CD4-positive, alpha-beta T cell treated with Interleukin-17A for 4 hours (primary cell): ENCODE results near the gene APOL3.
"Not testable (repeated sequence)": the region's sequence is repeated elsewhere in the genome, so short reads cannot be mapped to it uniquely, and the experiment has no call there.

Source experiments
- DNase-seq: peaks from one replicate; pipeline ENCODE4 v3.0.0-alpha.2; 2020; ENCODE audit warnings: mixed read lengths

The APOL3 gene

DNA sequence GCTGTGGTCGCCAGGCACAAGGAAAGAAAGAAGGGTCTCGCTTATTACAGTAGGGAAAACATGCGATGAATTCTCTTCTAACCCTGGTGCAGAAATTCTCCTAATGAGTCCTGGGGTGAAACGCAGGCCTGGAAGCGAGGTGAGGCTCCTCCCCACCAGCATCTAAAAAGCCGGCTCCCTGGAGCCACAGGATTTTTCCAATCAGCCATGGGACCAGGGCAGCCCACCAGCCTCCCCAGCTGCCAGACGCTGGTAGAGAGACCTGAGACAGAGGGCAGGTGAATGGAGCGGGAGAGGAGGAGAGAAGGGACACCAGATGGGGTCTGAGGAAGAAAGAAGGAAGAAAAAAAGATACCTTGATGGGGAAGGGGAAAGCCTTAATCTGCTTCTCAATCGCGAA is 28.6 kb downstream of the APOL3 start:
- DNase-seq, result no peak

DNA sequence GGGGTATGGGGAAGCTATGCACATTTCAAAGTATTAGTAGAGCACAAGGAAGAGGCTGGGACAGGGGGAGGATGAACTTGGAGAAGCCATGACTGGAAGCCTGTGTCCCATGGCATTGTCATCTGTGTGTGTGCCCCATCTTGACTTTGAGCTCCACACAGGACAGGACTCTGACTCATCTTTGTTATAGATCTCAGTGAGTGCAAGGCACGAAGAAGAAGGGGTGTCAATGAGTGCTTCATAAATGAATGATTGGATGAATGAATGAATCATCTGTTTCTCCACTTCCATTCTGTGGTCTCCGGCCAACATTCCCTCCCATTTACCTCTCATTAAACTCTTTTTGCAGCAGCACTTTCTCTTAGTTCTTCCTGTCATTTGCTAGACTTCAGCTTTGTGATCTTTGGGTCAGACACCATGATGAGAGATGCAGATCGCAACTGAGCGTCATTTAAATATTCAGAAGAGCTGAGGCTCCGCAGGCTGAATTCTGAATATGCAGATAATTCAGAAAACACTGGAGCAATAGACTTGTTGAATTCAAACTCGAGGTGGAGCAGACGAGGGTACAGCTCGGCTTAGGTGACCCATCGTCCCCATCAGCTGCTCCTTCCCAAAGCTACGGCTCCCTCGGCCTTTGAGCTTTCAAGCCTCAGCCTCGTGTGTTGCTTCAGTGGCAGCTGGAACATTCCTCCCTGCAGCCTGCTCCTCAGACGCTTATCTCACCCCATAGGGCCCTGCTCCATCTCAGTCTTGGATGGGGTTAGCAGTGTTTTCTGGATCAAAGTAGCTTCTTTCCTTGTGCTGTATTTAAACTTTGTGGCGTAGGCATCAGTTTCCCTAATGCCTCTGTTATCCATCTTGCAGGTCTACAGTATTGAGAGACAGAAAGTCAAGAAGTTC is 30.8 kb downstream of the APOL3 start:
- DNase-seq, result no peak

DNA sequence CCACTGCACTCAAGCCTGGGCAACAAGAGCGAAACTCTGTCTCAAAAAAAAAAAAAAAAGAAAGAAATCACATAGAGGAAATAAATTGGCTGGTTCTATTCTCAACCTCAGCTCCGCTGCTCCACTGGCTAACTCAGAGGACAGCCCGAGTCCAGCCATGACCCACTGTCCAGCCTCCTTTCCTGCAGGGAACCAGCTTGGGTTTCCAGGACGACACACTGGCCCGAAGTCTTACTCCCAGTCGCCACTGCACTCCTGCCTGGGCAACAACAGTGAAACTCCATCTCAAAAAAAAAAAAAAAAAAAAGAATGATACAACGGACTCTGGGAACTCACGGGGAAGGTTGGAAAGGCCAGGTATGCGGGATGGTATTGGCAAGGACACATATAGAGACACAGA is 31.5 kb downstream of the APOL3 start:
- no peak for DNase-seq

DNA sequence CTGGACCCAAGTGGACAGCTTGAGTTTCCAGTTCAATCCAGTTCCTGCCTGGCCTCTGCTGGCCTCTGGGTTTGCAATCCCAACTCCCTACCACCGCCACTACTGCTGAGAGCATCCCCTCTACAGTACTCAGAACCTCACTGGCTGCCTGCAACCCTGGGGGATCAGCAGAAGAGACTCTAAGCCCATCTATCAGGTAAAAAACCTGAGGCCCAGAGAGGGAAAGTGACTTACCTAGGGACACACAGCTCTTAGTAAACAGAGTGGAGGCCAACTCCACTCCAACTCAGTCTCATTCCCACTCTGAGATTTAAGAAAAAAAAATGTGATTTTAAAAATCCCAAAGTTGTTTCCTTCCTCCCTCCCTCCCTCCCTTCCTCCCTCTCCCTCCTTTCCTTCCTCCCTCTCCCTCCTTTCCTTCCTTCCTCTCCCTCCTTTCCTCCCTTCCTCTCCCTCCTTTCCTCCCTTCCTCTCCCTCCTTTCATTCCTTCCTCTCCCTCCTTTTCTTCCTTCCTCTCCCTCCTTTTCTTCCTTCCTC is 34.5 kb downstream of the APOL3 start:
- DNase-seq, result no peak

DNA sequence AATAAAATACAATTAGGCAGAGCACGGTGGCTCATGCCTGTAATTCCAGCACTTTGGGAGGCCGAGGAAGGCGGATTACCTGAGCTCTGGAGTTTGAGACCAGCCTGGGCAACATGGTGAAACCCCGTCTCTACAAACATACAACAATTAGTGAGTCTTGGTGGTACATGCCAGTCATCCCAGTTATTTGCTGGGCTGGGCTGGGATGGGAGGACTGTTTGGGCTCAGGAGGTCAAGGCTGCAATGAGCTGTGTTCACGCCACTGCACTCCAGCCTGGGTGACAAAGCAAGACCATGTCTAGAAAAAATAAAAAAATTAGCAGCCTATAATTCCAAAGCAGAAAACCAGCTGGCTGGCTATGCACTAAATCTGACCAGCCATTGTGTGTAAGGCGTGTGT is 35.1 kb downstream of the APOL3 start:
- DNase-seq, result no peak

DNA sequence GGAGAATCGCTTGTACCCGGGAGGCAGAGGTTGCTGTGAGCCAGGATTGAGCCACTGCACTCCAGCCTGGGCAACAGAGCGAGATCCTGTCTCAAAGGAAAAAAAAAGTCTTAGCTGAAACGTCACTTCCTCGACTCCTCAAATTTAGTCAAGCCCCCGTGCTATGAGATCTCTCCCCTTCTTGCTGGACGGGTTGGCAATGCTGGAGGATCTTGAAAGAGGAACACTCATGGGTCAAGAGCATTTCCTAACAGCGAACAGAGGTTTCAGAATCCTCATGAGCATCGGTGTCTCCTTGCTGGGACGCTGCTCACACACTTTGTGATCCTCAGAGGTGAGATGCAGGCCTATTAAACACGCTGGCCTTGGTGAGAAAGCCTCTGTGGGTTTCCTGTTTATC is 35.9 kb downstream of the APOL3 start:
- no peak for DNase-seq

DNA sequence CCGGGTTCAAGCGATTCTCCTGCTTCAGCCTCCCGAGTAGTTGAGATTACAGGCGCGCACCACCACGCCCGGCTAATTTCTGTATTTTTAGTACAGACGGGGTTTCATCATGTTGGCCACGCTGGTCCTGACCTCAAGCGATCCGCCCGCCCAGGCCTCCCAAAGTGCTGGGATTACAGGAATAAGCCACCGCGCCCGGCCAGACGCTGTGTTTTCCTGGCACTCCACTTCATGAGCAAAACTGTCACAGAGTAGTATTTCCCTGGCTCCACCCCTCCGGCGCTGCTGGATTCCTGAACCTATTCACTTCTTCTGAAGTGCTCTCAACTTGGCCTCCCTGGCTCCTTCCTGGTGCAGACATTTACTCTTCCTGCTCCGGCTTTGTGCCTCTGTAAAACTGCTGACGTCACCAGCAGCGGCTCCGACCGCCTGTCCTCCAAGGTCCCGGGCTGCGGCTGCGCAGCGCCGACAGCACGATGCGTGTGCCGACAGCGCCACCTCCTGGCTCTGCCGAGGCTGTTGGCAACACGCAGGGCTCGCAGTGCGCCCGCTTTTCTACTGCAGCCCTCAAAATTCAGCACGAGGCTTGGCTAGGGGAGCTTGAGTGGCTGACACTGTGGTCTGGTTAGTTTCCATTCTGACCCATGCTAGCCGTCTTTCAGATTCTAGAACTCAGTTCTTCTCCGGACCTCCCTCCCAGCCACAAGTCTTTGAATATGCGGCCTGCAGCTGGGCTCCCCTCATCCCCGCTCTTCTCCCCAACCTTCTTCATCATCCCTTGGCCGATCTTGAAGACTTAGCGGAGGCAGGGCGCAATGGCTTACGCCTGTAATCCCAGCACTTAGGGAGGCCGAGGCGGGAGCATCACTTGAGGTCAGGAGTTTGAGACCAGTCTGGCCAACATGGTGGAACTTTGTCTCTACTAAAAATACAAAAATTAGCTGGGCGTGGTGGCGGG is 36.6 kb downstream of the APOL3 start:
- peak; percentile 97 for DNase-seq

DNA sequence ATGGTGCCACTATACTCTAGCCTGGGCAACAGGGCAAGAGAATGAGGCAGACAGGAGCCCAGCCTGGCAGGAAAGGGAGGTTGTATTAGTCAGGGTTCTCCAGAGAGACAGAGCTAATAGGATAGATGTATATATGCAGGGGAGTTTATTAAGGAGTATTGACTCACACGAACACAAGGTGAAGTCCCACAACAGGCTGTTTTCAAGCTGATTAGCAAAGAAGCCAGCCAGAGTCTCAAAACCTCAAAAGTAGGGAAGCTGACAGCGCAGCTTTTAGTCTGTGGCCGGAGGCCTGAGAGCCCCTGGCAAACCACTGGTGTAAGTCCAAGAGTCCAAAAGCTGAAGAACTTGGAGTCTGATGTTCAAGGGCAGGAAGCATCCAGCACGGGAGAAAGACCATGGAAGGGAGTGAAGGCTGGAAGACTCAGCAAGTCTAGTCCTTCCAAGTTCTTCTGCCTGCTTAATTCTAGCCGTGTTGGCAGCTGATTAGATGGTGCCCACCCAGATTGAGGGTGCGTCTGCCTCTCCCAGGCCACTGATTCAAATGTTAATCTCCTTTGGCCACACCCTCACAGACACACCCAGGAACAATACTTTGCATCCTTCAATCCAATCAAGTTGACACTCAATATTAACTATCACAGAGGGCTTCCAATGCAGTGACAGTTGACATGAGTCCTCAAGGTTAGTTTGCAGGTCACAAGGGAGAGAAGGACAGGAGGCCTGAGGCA is 39.8 kb downstream of the APOL3 start:
- DNase-seq, result not testable (repeated sequence)

DNA sequence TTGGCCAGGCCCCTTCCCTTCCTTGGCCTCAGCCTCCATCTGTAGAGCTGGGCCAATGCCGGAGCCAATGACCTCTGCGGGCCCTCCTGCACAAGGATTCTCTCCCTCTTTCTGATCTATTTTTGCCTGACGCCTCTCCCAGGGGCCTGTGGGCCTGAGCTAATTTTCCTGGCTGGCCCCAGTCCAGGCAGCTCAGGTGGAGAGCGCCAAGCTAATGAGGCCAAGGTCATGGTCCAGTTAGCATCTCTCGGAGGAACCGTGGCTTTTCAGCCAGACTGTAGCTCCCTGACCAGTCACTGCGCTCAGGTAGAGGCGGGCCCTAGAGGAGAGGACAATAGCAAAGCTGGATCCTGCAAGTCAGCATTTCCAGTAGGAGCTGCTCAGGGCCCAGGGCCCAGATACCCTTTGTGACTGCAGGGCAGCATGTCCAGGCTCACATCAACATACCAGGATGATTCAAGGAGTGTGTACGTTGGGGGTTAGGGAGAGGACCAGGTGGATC is 43.5 kb downstream of the APOL3 start:
- DNase-seq, result no peak

DNA sequence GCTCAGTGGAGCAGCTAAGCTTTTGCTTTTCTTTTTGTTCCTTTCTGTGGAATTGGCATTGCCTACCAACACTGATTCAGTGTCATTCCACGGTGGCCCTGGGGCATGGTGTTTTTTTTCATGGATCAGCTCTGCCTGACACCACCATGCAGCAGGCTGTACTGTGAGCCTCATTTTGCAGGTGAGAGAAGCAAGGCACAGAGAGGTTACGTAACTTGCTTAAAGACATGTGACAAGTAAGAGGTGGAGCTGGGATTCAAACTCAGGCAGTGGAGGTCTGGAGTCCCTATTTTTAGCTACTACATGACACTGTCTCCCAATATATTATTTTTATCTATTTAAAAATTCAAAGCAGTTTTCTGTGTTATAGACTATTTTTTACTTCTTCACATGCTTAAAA is 44.4 kb downstream of the APOL3 start:
- no peak for DNase-seq

DNA sequence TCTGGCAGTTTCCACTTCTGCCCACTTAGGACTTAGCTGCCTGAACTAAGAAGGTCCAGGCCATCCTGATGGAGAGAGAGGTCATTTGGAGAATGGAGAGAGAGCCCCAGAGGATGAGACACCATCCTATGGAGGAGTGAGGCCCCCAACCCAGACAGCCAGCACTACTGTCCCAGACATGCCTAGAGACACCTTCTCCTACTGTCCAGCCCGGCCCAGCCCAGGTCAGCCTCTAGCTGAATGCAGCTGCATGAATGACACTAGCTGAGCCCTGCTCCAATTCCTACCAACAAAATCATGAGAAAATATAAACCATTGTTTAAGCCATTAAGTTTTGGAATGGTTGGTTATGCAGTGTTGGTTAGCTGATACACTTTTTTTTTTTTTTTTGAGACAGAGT is 47.4 kb downstream of the APOL3 start:
- no peak for DNase-seq

DNA sequence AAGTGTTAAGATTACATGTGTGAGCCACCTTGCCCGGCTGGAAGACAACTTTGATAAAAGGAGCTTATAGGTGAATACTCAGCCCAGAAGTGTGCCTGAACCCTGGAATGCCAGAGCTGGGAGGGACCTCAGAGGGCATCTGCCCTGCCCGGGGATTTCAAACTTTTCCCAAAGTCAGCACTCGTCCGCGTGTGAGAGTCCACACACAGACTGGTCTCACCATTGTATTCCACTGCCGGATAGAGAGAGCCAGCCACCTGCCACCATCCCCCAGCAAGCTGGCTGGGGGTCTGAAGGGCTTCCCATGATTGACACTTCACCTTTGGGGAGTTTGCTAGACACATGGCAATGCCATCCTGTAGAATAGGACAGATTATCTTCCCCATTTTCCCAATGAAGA is 49.2 kb downstream of the APOL3 start:
- no peak for DNase-seq

DNA sequence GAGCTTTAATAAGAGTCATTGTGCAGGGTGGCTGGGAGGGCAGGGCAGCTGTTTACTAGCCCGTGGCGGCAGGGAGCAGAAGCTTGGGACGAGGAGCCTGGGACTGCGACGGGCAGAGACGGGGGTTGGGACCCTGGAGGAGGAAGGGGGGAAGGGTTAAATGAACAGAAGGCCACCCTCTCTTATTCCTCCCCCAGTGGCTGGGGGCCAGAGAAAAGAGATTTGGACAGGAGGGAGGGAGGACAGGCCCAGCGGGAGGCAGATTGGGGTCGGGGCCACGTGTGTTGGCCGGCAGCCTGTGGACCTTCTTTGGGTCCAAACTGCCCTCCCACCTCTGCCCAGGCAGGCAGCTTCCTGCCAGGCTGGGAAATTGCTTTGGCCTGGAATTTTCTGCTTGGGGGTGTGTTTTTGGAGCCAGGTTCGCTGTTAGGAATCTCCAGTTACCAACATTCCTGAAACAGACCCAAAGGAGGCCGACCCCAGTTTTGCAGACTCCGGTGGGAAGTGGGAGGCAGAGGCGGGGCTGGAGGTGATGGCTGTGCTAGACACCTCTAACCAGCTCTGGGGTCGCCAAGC is 50.2 kb downstream of the APOL3 start:
- no peak for DNase-seq

DNA sequence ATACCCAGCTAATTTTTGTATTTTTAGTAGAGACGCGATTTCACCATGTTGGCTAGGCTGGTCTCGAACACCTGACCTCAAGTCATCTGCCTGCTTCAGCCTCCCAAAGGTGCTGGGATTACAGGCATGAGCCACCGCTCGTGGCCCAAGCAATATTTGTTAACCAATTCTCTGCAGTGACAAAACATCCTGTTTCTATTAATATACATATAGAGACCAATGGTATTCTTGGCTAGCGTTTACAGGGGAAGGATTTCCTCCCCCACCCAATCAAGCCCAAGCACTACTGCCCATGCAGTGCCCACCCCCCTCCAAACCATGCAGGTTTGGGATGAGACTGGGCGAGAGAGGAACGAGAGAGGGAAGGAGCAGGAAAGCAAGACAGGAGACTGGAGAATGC is 53.1 kb downstream of the APOL3 start:
- DNase-seq, result no peak

DNA sequence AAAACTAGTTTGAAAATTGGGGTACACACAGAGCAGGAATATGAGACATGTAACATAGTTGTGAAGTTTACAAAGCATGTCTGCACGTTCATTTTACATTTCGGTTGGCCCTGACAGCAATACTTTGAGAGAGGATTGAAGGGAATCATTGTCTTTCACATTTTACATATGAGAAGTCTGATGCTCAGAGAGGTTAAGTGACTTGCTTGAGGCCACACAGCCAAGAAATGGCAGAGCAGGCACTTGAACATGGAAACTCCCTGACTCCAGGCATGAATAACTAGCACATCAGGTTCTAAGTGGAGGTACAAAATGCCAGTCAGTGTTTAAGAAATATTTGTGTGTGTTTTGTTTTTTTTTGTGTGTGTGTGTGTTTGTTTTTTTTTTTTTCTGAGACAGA is 53.6 kb downstream of the APOL3 start:
- DNase-seq, result no peak

DNA sequence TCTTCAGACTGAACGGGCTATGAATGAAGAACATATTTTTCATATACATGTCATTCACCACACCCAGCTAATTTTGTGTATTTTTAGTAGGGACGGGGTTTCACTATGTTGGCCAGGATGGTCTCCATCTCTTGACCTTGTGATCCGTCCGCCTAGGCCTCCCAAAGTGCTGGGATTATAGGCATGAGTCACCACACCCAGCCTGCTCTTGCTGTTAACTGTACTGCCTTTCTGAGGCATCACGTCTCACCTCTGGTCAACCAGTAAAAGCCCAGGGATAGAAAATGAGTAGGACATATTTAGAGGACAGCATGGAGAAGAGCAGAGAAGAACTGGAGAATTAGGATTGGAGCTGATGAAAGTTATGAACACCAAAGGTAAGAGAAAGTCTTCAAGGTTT is 55.6 kb downstream of the APOL3 start:
- DNase-seq, result no peak

DNA sequence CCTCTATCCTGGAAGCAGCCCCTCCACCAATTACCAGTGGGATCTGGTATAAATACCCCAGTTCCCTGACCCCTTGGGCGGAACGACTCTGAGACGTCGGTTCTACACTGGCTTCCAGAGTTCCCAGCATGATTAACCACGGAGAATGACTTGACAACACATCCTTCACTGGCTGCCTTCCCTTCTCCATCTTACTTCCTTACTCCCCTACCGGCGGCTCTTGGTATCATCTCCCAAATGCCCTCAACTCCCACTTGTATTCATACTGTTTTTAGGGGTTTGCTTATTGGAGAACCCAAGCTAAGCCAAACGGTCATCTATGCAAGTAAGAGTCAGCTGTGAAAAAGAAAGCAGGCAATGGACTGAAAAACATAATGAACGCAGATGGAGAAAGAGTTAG is 56.1 kb downstream of the APOL3 start:
- no peak for DNase-seq

DNA sequence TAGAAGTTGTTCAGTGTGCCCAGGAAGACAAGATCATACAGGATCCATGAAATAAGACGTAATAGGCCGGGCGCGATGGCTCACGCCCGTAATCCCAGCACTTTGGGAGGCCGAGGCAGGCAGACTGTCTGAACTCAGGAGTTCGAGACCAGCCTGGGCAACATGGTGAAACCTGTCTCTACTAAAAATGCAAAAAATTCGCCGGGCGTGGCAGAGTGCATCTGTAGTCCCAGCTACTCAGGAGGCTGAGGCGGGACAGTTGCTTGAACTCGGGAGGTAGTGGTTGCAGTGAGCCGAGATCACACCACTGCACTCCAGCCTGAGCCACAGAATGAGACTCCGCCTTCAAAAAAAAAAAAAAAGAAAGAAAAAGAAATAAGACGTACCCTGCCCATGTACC is 56.7 kb downstream of the APOL3 start:
- DNase-seq, result no peak

DNA sequence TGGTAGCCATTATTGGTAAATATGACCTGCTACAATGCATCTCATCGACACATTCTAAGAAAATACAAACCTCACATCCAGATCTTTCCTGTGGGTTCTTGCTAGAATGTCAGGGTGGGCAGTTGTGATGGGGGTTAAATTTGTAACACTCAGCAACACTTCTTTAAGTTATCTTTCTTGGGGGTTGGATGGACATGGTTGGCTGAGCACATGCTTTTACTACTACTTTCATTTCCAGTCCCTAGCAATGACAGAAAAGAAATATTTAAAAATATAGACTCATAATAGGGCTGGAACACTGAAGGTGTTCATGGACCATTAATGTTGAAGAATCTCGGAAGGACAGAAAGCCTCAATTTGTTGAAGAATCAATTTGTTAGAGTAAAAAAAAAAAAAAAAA is 57.6 kb downstream of the APOL3 start:
- no peak for DNase-seq

DNA sequence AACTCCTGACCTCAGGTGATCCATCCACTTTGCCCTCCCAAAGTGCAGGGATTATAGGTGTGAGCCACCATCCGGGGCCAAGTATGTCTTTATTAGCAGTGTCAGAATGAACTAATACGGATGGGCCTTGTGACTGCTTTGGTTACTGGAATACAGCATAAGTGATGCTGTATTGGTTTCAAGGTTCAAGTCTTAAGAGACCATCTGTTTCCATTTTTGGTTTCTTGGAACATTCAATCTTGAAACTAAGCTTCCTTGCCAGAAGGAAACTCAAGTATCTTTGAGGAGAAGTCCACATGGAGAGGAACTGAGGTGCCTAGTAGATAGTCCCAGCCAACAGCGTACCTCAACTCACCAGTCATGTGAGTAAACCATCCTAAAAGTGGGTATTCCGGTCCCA is 58.8 kb downstream of the APOL3 start:
- DNase-seq, result no peak

DNA sequence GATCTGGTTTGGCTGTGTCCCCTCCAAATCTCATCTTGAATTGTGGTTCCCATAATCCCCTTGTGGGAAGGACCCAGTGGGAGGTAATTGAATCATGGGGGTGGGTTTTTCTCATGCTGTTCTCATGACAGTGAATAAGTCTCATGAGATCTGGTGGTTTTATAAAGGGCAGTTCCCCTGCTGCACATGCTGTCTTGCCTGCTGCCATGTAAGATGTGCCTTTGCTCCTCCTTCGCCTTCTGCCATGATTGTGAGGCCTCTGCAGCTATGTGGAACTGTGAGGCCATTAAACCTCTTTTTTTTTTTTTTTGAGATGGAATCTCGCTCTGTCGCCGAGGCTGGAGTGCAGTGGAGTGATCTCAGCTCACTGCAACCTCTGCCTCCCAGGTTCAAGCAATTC is 59.6 kb downstream of the APOL3 start:
- not testable (repeated sequence) for DNase-seq

DNA sequence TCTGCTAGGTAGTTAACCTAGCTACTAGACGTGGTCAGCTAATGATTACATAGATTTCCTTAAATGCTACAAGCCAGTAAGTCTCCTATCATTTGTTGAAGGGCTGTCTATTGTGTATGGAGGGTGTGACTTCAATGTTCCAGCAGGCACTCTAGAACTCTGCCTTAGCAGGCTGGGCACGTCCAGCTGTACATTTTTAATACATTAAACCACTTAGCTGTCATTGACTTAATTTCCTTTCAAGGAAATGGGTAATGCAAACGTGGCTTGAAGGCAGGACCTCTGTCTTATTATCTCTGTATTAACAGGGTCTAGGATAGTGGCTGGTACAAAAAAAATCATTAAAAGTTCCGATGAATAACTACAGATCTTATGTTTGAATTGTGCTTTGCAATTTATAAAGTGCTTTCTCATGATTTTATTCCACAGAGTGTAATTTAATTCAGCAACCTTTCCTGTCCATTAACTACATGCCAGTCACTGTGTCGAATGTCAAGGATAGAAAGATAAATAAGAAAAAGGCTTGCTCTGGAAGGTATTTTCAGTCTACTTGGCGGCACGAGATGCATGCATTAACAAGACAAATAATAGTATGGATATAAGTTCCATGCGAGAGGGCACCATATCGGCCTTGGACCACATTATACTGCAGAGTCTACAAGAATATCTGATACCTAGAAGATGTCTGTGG is 60.3 kb downstream of the APOL3 start:
- no peak for DNase-seq
